ENCODE measurements around the gene ATP11B. TPM values are rescaled to one million over a fixed set of nuclear protein-coding genes. Genes with fewer than 3 reads are reported as not detected.

Gene ATP11B
- total RNA-seq, 3 donors from 2014 or later = 43.5 to 57.1 (median 50.0) TPM

Other genes with a start within 250 kb of the ATP11B start
- 10 to 100 TPM; 43.1 to 49.8 (median 45.8) TPM for gene DCUN1D1, start 187.0 kb downstream of the ATP11B start, total RNA-seq